GM23248 (cell line): Measurements from ENCODE around the gene KIF12. TPM values are rescaled to one million over a fixed set of nuclear protein-coding genes. Genes with fewer than 3 reads are reported as not detected.

Experiments
- DNase-seq: peaks from one replicate; pipeline ENCODE4 v3.0.0-alpha.2; 2015
- H2AFZ ChIP-seq: fragments of 200-600 bp; sonication (generic); 2 replicates; pipeline ENCODE4 v1.6.1; 2016; ENCODE audit warnings: antibody characterized with exemption
- H3F3A ChIP-seq: fragments of 200-600 bp; sonication (generic); 2 replicates; pipeline ENCODE4 v1.6.1; 2016; ENCODE audit warnings: mild to moderate bottlenecking, antibody characterized with exemption, mixed run types; ENCODE audit not compliant: insufficient read depth
- H3K27ac ChIP-seq: fragments of 200-600 bp; sonication (generic); 2 replicates; pipeline ENCODE4 v1.5.1; 2016; ENCODE audit warnings: mild to moderate bottlenecking
- H3K27me3 ChIP-seq: fragments of 200-600 bp; sonication (generic); replicated peaks from 2 replicates; pipeline ENCODE4 v1.6.1; 2016; ENCODE audit warnings: mild to moderate bottlenecking; ENCODE audit not compliant: insufficient read depth
- H3K36me3 ChIP-seq: fragments of 200-600 bp; sonication (generic); 2 replicates; pipeline ENCODE4 v1.6.1; 2016; ENCODE audit warnings: low read depth, mild to moderate bottlenecking
- H3K4me1 ChIP-seq: fragments of 200-600 bp; sonication (generic); 2 replicates; pipeline ENCODE4 v1.6.1; 2016; ENCODE audit warnings: mild to moderate bottlenecking; ENCODE audit not compliant: insufficient read depth
- H3K4me2 ChIP-seq: fragments of 200-600 bp; sonication (generic); one replicate; pipeline ENCODE4 v1.6.1; 2016; ENCODE audit warnings: mild to moderate bottlenecking; ENCODE audit not compliant: unreplicated experiment
- H3K4me3 ChIP-seq: fragments of 200-600 bp; sonication (generic); 2 replicates; pipeline ENCODE4 v1.5.1; 2016; ENCODE audit warnings: mild to moderate bottlenecking
- H3K79me2 ChIP-seq: fragments of 200-600 bp; sonication (generic); 2 replicates; pipeline ENCODE4 v1.6.1; 2016; ENCODE audit warnings: mild to moderate bottlenecking; ENCODE audit not compliant: insufficient read depth
- H3K9ac ChIP-seq: fragments of 200-600 bp; sonication (generic); 2 replicates; pipeline ENCODE4 v1.6.1; 2016; ENCODE audit warnings: mild to moderate bottlenecking
- H3K9me2 ChIP-seq: fragments of 200-600 bp; sonication (generic); 2 replicates; pipeline ENCODE4 v1.6.1; 2016; ENCODE audit warnings: mixed run types, mild to moderate bottlenecking, moderate library complexity; ENCODE audit not compliant: insufficient read depth
- H3K9me3 ChIP-seq: fragments of 200-600 bp; sonication (generic); one replicate; pipeline ENCODE4 v1.6.1; 2017; ENCODE audit warnings: low read depth
- H4K20me1 ChIP-seq: fragments of 200-600 bp; sonication (generic); 2 replicates; pipeline ENCODE4 v1.6.0; 2016; ENCODE audit not compliant: insufficient read depth
- EZH2 ChIP-seq: fragments of 200-600 bp; sonication (generic); IDR thresholded peaks from 2 replicates; pipeline ENCODE4 v1.6.1; 2018; ENCODE audit warnings: antibody characterized with exemption, mild to moderate bottlenecking; ENCODE audit not compliant: insufficient read depth, poor library complexity, severe bottlenecking
- EZH2phosphoT487 ChIP-seq: fragments of 200-600 bp; sonication (generic); IDR thresholded peaks from 2 replicates; pipeline ENCODE4 v1.6.1; 2018; ENCODE audit warnings: antibody characterized with exemption, moderate library complexity, mild to moderate bottlenecking, low read depth; ENCODE audit not compliant: insufficient read depth
- WGBS, 2 experiments: methylation state at CpG; one replicate each; pipeline ENCODE4 v1.1.6; 2015 to 2017; ENCODE audit warnings: low lambda C conversion rate in 2 of 2, low coverage in 1 of 2; ENCODE audit errors: missing lambda C conversion rate in 2 of 2; 5-methylcytosine and 5-hydroxymethylcytosine counted together
- in situ Hi-C: fragments of 300-500 bp; cut with MboI; formaldehyde crosslinking; loops from 2 replicates; pipeline ENCODE4 v1.15.0; 2020
- polyA plus RNA-seq: library from polyadenylated mRNA; unstranded; fragments of >200 nt; fragmentation: Nextera tagmentation; extraction: Ambion mirVana; gene quantifications from 2 replicates; pipeline ENCODE4 v1.2.1, GENCODE V29; 2016
- total RNA-seq: library from RNA; depleted of rRNA; stranded (reverse); fragments of >200 nt; shearing (Covaris generic); gene quantifications from 2 replicates; pipeline ENCODE4 v1.2.3, GENCODE V29; 2014

KIF12 gene
- total and polyA plus RNA-seq, 2 experiments from 2014 or later, result not detected

DNA sequence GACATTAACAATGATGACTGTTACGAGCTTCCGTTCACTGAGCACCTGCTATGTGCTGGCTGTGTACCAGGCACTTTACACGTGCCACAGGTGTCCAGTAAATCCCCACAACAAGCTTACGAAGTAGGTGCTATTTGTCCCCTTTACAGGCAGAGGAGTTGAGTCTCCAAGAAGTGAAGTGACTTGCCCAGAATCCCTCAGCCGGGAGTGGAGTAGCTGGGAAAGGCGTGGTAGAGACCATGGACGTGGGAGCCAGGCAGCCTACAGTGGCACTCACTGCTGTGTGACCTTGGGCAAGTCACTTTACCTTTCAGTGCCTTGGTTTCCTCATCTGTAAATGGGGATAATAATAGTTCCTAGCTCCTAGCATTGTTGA, 20.3 kb downstream of the KIF12 start:
- Histone ChIP-seq H3K27ac (no peak overlapping the region), H3K9me2 (no peaks in the 10 kb centered on the region), H3K9me3 (no peaks in the 10 kb centered on the region), H3K4me3 (no peak overlapping the region), H3K9ac (no peak overlapping the region), H3K36me3 (no peaks in the 10 kb centered on the region), H3K4me2 (no peak overlapping the region), H3K27me3 (peaks cover 27% of the 10 kb centered on the region), H3K4me1 (no peaks in the 10 kb centered on the region), H2AFZ (no peak overlapping the region), H4K20me1 (no peaks in the 10 kb centered on the region), H3K79me2 (no peaks in the 10 kb centered on the region), H3F3A (no peaks in the 10 kb centered on the region)
- no peak for TF ChIP-seq EZH2phosphoT487
- no peak for TF ChIP-seq EZH2
- no peak for DNase-seq
- in situ Hi-C loops, result no loop called here
- 62 to 71% methylated on average over 7 of the region's 7 CpGs for WGBS, 2 experiments

- Histone ChIP-seq H3K4me3 (no peak within 1 kb of the TSS), H4K20me1 (no peaks in the 10 kb centered on the region), H3K9me2 (no peaks in the 10 kb centered on the region), H3K27ac (no peak within 1 kb of the TSS), H3K9ac (no peak within 1 kb of the TSS), H3K4me2 (no peak within 1 kb of the TSS), H3K4me1 (no peaks in the 10 kb centered on the region), H3K79me2 (no peaks in the 10 kb centered on the region), H2AFZ (no peak within 1 kb of the TSS), H3K9me3 (no peaks in the 10 kb centered on the region), H3K27me3 (peaks cover 27% of the 10 kb centered on the region), H3F3A (no peaks in the 10 kb centered on the region), H3K36me3 (no peaks in the 10 kb centered on the region)
- no peak for DNase-seq
- in situ Hi-C loops, result no loop called here
- WGBS, 2 experiments, result 42 to 50% methylated on average over 14 to 16 of the region's 16 CpGs
- TF ChIP-seq EZH2phosphoT487, result no peak
- TF ChIP-seq EZH2, result no peak
Measured at GRCh38 chr9:114078021-114078780, 20.9 kb downstream of the KIF12 start, which contains the start of gene AMBP. AMBP (minus strand) TSS chr9:114078300; CDS start chr9:114078209, 91 bp downstream.

GRCh38 chr9:114077162-114077837, 21.8 kb downstream of the KIF12 start:
- Histone ChIP-seq H3K9me3 (no peaks in the 10 kb centered on the region), H3K27me3 (peaks cover 27% of the 10 kb centered on the region), H3K27ac (no peak overlapping the region), H3F3A (no peaks in the 10 kb centered on the region), H3K79me2 (no peaks in the 10 kb centered on the region), H3K4me1 (no peaks in the 10 kb centered on the region), H3K36me3 (no peaks in the 10 kb centered on the region), H3K9ac (no peak overlapping the region), H4K20me1 (no peaks in the 10 kb centered on the region), H3K4me2 (no peak overlapping the region), H2AFZ (no peak overlapping the region), H3K4me3 (no peak overlapping the region), H3K9me2 (no peaks in the 10 kb centered on the region)
- DNase-seq, result no peak
- in situ Hi-C loops, result no loop called here
- no peak for TF ChIP-seq EZH2
- no peak for TF ChIP-seq EZH2phosphoT487
- WGBS, 2 experiments, result 42 to 46% methylated on average over 7 of the region's 7 CpGs

DNA sequence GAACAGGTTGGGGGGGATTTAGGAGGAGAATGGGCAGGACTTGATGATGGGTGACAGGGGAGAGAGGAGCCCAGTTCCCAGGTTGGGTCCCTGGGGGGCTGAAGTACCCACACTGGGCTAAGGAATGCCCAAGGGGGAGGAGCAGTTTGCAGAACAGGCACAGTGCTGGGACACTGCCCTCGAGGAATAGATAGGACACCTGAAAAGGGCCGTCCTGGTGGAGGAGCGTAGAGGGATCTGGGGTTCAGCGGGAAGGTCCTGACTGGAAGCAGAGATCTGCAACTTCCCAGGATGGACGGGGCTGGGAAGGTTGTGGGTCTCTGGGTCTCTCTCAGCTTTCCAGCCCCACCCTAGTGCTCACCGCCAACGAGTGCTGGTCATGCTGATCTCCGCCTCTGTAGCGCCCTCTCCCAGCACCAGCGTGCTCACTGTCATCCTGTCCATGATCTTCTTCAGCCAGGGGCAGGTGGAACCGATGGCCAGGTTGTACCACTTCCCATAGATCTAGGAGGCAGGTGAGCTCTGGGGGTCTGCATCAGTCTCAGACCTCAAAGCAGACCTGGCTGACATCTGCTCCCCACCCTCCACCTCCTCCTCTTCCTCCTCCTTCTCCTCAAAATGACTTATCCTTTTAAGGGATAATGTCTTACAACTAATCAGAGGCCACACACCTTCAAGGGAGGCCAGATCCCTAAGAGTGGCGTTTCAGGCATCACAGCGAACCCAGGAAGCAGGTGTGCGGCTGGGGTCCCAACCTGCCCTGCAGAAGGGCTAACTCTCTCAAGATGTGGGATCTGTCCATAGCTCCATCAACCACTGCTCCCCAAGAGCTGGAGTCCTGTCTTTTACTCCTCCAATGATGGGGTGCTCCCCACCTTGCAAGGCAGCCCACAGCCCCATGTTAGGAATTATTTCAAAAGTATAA, 22.6 kb downstream of the KIF12 start:
- Histone ChIP-seq H3K36me3 (no peaks in the 10 kb centered on the region), H3K4me3 (no peak overlapping the region), H3K9me2 (no peaks in the 10 kb centered on the region), H3K79me2 (no peaks in the 10 kb centered on the region), H3K9me3 (no peaks in the 10 kb centered on the region), H3K9ac (no peak overlapping the region), H3K27me3 (peaks cover 27% of the 10 kb centered on the region), H3K4me1 (no peaks in the 10 kb centered on the region), H2AFZ (no peak overlapping the region), H3F3A (no peaks in the 10 kb centered on the region), H4K20me1 (no peaks in the 10 kb centered on the region), H3K27ac (no peak overlapping the region), H3K4me2 (no peak overlapping the region)
- TF ChIP-seq EZH2 (no peak), EZH2phosphoT487 (no peak)
- DNase-seq, result no peak
- in situ Hi-C loops, result no loop called here
- 41 to 53% methylated on average over 14 of the region's 14 CpGs for WGBS, 2 experiments
